HepG2 (cell line): ENCODE results near the gene NGEF. TPM values are rescaled to one million over a fixed set of nuclear protein-coding genes. Genes with fewer than 3 reads are reported as not detected.

Experiments
- ATAC-seq: fragments of 200-7000 bp; cut with Tn5 transposase; 3 replicates; pipeline ENCODE4 v1.9.1; 2020; ENCODE audit warnings: mild to moderate bottlenecking, moderate library complexity
- BruUV-seq: library from RNA; stranded (reverse); fragments of 400-500 nt; replicated peaks from 2 replicates; lab custom pipeline; 2021; lab: Mats Ljungman, UMichigan
- CTCF ChIA-PET: fragments of 300-600 bp; formaldehyde crosslinking; extraction: SDS; loops from one replicate; lab custom pipeline; 2021; ENCODE audit warnings: low total read pairs, inconsistent platforms, low intra/inter-chr PET ratio; lab: Yijun Ruan, JAX
- POLR2A ChIA-PET: fragments of 350-600 bp; sonication (Branson Sonifier 250); formaldehyde crosslinking; loops from one replicate; lab custom pipeline; 2020; ENCODE audit warnings: antibody characterized with exemption, inconsistent platforms; lab: Yijun Ruan, JAX
- DNase-seq: peaks from one replicate; pipeline ENCODE4 v3.0.0-alpha.2; 2015; ENCODE audit warnings: low spot score
- FAIRE-seq: peaks from 3 replicates; lab custom pipeline; 2011; peaks lifted over from hg19 to GRCh38; lab: Jason Lieb, UNC
- H2AFZ ChIP-seq: one replicate; pipeline ENCODE4 v1.6.1; 2011; ENCODE audit warnings: low read length, inconsistent platforms
- H3K27ac ChIP-seq: fragments of 300-600 bp; 3 replicates; pipeline ENCODE4 v1.8.0; 2011; ENCODE audit warnings: mixed run types, mild to moderate bottlenecking, mixed read lengths, low read length, inconsistent platforms; ENCODE audit not compliant: insufficient read depth; ENCODE audit errors: extremely low read length
- H3K27me3 ChIP-seq, 2 experiments: fragments of 200-600 bp in 1 of 2; 2 replicates in 1 of 2; 3 replicates in 1 of 2; pipeline versions ENCODE4 v1.6.0 to v1.8.0; 2011; ENCODE audit warnings: low read length in 2 of 2, mild to moderate bottlenecking in 2 of 2, moderate library complexity in 2 of 2, inconsistent platforms in 1 of 2; ENCODE audit not compliant: insufficient read depth in 2 of 2, control insufficient read depth in 1 of 2
- H3K36me3 ChIP-seq, 2 experiments: fragments of 200-600 bp in 1 of 2; replicated peaks in 1 of 2; 2 replicates in 1 of 2; 3 replicates in 1 of 2; pipeline versions ENCODE4 v1.5.1 to v1.8.0; 2011; ENCODE audit warnings: low read length in 2 of 2, inconsistent platforms in 1 of 2; ENCODE audit not compliant: insufficient read depth in 2 of 2, control insufficient read depth in 1 of 2
- H3K4me1 ChIP-seq: 2 replicates; pipeline ENCODE4 v1.5.1; 2012; ENCODE audit warnings: low read length, inconsistent platforms; ENCODE audit not compliant: insufficient read depth
- H3K4me2 ChIP-seq: 2 replicates; pipeline ENCODE4 v1.6.0; 2011; ENCODE audit warnings: low read depth, low read length, inconsistent platforms
- H3K4me3 ChIP-seq, 3 experiments: fragments of 200-600 bp in 1 of 3; sonication (generic), shearing (Covaris generic) in 1 of 3; replicated peaks in 1 of 3; 2 replicates each; pipeline ENCODE4 v1.5.1; 2011 to 2016; ENCODE audit warnings: low read length in 3 of 3, inconsistent platforms in 2 of 3, low read depth in 2 of 3, mild to moderate bottlenecking in 2 of 3, control low read depth in 1 of 3, mixed read lengths in 1 of 3; ENCODE audit not compliant: insufficient read depth in 1 of 3
- H3K79me2 ChIP-seq: one replicate; pipeline ENCODE4 v1.6.1; 2011; ENCODE audit warnings: low read length, inconsistent platforms; ENCODE audit not compliant: insufficient read depth
- H3K9ac ChIP-seq: 2 replicates; pipeline ENCODE4 v1.6.0; 2011; ENCODE audit warnings: mild to moderate bottlenecking, low read depth, low read length, inconsistent platforms; ENCODE audit not compliant: insufficient read depth
- H3K9me3 ChIP-seq: 2 replicates; pipeline ENCODE4 v1.5.1; 2012; ENCODE audit warnings: mild to moderate bottlenecking, low read length
- H4K20me1 ChIP-seq: 2 replicates; pipeline ENCODE4 v1.6.0; 2011; ENCODE audit warnings: inconsistent platforms, mild to moderate bottlenecking, low read length, moderate library complexity; ENCODE audit not compliant: insufficient read depth
- ATF3 ChIP-seq: sonication (generic); formaldehyde crosslinking; IDR thresholded peaks from 2 replicates; pipeline ENCODE4 v1.4.0; 2020; ENCODE audit warnings: missing genetic modification reagents
- ATF4 ChIP-seq, 2 experiments: fragments of 450-650 bp in 1 of 2; sonication (generic) in 1 of 2; formaldehyde crosslinking; IDR thresholded peaks; 2 replicates each; pipeline versions ENCODE4 v1.5.0 to v1.8.0; 2020 to 2022; ENCODE audit warnings: mild to moderate bottlenecking in 1 of 2, missing genetic modification reagents in 1 of 2
- CBX2 ChIP-seq, 2 experiments: fragments of 200-600 bp in 1 of 2; sonication (generic); formaldehyde crosslinking in 1 of 2; IDR thresholded peaks; 2 replicates each; pipeline versions ENCODE4 v1.7.0 to v1.8.1; 2018 to 2022; ENCODE audit warnings: low read depth in 2 of 2, low read length in 1 of 2, mild to moderate bottlenecking in 1 of 2, missing genetic modification reagents in 1 of 2
- DMAP1 ChIP-seq: IDR thresholded peaks from 2 replicates; pipeline ENCODE4 v1.6.1; 2016
- FOXK1 ChIP-seq: sonication (generic); formaldehyde crosslinking; IDR thresholded peaks from 2 replicates; pipeline ENCODE4 v1.4.0; 2020; ENCODE audit warnings: low read depth, missing genetic modification reagents, borderline replicate concordance
- IRF1 ChIP-seq: sonication (generic); formaldehyde crosslinking; IDR thresholded peaks from 2 replicates; pipeline ENCODE4 v1.4.0; 2020; ENCODE audit warnings: low read depth, mild to moderate bottlenecking, missing genetic modification reagents
- KLF13 ChIP-seq: sonication (generic); formaldehyde crosslinking; IDR thresholded peaks from 2 replicates; pipeline ENCODE4 v1.4.0; 2020; ENCODE audit warnings: mild to moderate bottlenecking, missing genetic modification reagents
- NPAS2 ChIP-seq: sonication (generic); formaldehyde crosslinking; IDR thresholded peaks from 2 replicates; pipeline ENCODE4 v1.8.0; 2022; ENCODE audit warnings: mild to moderate bottlenecking, missing genetic modification reagents, borderline replicate concordance
- TCF7L2 ChIP-seq: IDR thresholded peaks from 2 replicates; pipeline ENCODE4 v1.6.1; 2011; ENCODE audit warnings: mild to moderate bottlenecking, low read depth, low read length, moderate library complexity
- THYN1 ChIP-seq: sonication (generic); formaldehyde crosslinking; IDR thresholded peaks from 2 replicates; pipeline ENCODE4 v1.8.1; 2023; ENCODE audit warnings: low read depth, mild to moderate bottlenecking, moderate library complexity, missing genetic modification reagents, borderline replicate concordance
- TOPORS ChIP-seq: sonication (generic); formaldehyde crosslinking; IDR thresholded peaks from 2 replicates; pipeline ENCODE4 v1.8.0; 2023; ENCODE audit warnings: mild to moderate bottlenecking, missing genetic modification reagents
- TP53 ChIP-seq: sonication (generic); formaldehyde crosslinking; conservative IDR thresholded peaks from 2 replicates; pipeline ENCODE4 v1.4.0; 2020; ENCODE audit warnings: missing genetic modification reagents
- XRCC5 ChIP-seq: fragments of 200-400 bp; formaldehyde crosslinking; optimal IDR thresholded peaks from 2 replicates; pipeline ENCODE3; 2017; ENCODE audit warnings: mild to moderate bottlenecking, low read length
- YEATS2 ChIP-seq: sonication (generic); formaldehyde crosslinking; IDR thresholded peaks from 2 replicates; pipeline ENCODE4 v1.4.0; 2020; ENCODE audit warnings: missing genetic modification reagents, borderline replicate concordance
- ZBTB1 ChIP-seq: sonication (generic); formaldehyde crosslinking; IDR thresholded peaks from 2 replicates; pipeline ENCODE4 v1.4.0; 2020; ENCODE audit warnings: missing genetic modification reagents, borderline replicate concordance
- ZFP36L1 ChIP-seq: sonication (generic); formaldehyde crosslinking; IDR thresholded peaks from 2 replicates; pipeline ENCODE4 v1.8.0; 2022; ENCODE audit warnings: mild to moderate bottlenecking, missing genetic modification reagents, moderate library complexity
- ZMAT3 ChIP-seq: sonication (generic); formaldehyde crosslinking; conservative IDR thresholded peaks from 2 replicates; pipeline ENCODE4 v1.7.0; 2021; ENCODE audit warnings: missing genetic modification reagents
- ZNF768 ChIP-seq: sonication (generic); formaldehyde crosslinking; IDR thresholded peaks from 2 replicates; pipeline ENCODE4 v1.4.0; 2020; ENCODE audit warnings: missing genetic modification reagents
- WGBS: methylation state at CpG from one replicate; pipeline ENCODE4 v1.1.6; 2017; ENCODE audit warnings: low lambda C conversion rate; 5-methylcytosine and 5-hydroxymethylcytosine counted together
- in situ Hi-C: cut with HindIII; loops from 2 replicates; pipeline ENCODE4 v1.10.0; 2017; ENCODE audit warnings: low pct_unique_long_range_greater_than_20kb; ENCODE audit not compliant: extremely low pct_ligation_motif_present
- intact Hi-C: fragments of 100-400 bp; cut with micrococcal nuclease; formaldehyde crosslinking; loops from one replicate; pipeline ENCODE4 v1.10.0; 2022; ENCODE audit not compliant: unreplicated experiment
- polyA plus RNA-seq, 8 experiments: library from polyadenylated mRNA; depleted of rRNA in 3 of 8; stranded (reverse) in 7 of 8; unstranded in 1 of 8; fragments of >200 nt; fragmentation: Illumina TruSeq in 4 of 8; extraction: Trizol in 4 of 8; gene quantifications; 2 replicates each; pipeline versions ENCODE4 v1.2.1 to v1.2.3, GENCODE V29; 2011 to 2016; ENCODE audit warnings: low read depth in 4 of 8, missing spikeins in 1 of 8, mixed read lengths in 1 of 8; ENCODE audit not compliant: insufficient read depth in 1 of 8
- total RNA-seq, 5 experiments: library from RNA; depleted of rRNA; stranded (reverse); fragments of >200 nt; fragmentation: Illumina TruSeq; extraction: Trizol; gene quantifications; 2 replicates each; pipeline ENCODE4 v1.2.3, GENCODE V29; 2016; ENCODE audit warnings: low read depth in 1 of 5

Gene NGEF
- total and polyA plus RNA-seq, 2 of the 13 experiments (the other 11 are each of a cell fraction or from before 2014, with no cell fraction given): 14.4 to 36.9 TPM

- H3K79me2 ChIP-seq: peaks cover 7% of the 10 kb centered on the region
- TF ChIP-seq ZNF768 (peak; percentile 92), FOXK1 (CRISPR knock-in tag) (no peak), TCF7L2 (no peak)
- H2AFZ ChIP-seq: no peak overlapping the region
- FAIRE-seq (no peak), DNase-seq (no peak), ATAC-seq (no peak)
- no TSS peak for BruUV-seq
- POLR2A ChIA-PET: no interaction called here
- no peak overlapping the region for H3K9ac ChIP-seq
- H3K4me3 ChIP-seq: no peak overlapping the region
- H3K4me2 ChIP-seq: no peak overlapping the region
- WGBS: 97% methylated on average over 6 of the region's 6 CpGs
- no peaks in the 10 kb centered on the region for H3K27me3 ChIP-seq
- H3K36me3 ChIP-seq: peaks cover 0 to 7% of the 10 kb centered on the region in 2 experiments; a peak in 1 of 5 replicates
- H3K27ac ChIP-seq: no peak overlapping the region
- no peaks in the 10 kb centered on the region for H3K9me3 ChIP-seq
- in situ Hi-C loops: no loop called here
- CTCF ChIA-PET: no interaction called here
- no peaks in the 10 kb centered on the region for H4K20me1 ChIP-seq
- intact Hi-C loops: no loop called here
- H3K4me1 ChIP-seq: peaks cover 20% of the 10 kb centered on the region
These were observed 6.4 kb downstream of the NGEF start for GRCh38 chr2:233006648-233007047.

- FAIRE-seq (no peak), DNase-seq (no peak), ATAC-seq (no peak)
- H3K27me3 ChIP-seq: no peaks in the 10 kb centered on the region
- WGBS: 96% methylated on average over 6 of the region's 6 CpGs
- H2AFZ ChIP-seq: no peak overlapping the region
- no peak overlapping the region for H3K4me3 ChIP-seq
- no TSS peak for BruUV-seq
- ChIA-PET POLR2A (no interaction called here), CTCF (no interaction called here)
- peaks cover 0 to 7% of the 10 kb centered on the region in 2 experiments; a peak in 1 of 5 replicates for H3K36me3 ChIP-seq
- peaks cover 4% of the 10 kb centered on the region for H3K4me1 ChIP-seq
- no peak overlapping the region for H3K9ac ChIP-seq
- intact Hi-C loops (no loop called here), in situ Hi-C loops (no loop called here)
- H3K4me2 ChIP-seq: no peak overlapping the region
- no peaks in the 10 kb centered on the region for H4K20me1 ChIP-seq
- no peak overlapping the region for H3K27ac ChIP-seq
- no peaks in the 10 kb centered on the region for H3K79me2 ChIP-seq
- no peaks in the 10 kb centered on the region for H3K9me3 ChIP-seq
- TF ChIP-seq TP53 (CRISPR knock-in tag) (no peak), ATF4 (CRISPR knock-in tag; IDR thresholded peaks at IDR 0.05) (no peak), ATF3 (no peak), ZMAT3 (no peak), ZBTB1 (CRISPR knock-in tag) (no peak), IRF1 (CRISPR knock-in tag) (no peak), THYN1 (CRISPR knock-in tag) (no peak), DMAP1 (CRISPR knock-in tag) (no peak), CBX2 (IDR thresholded peaks at IDR 0.05; ENCODE audit: low read depth, low read length) (no peak), CBX2 (CRISPR knock-in tag; IDR thresholded peaks at IDR 0.05; ENCODE audit: low read depth) (no peak), XRCC5 (no peak), KLF13 (no peak), ZFP36L1 (CRISPR knock-in tag) (no peak), NPAS2 (CRISPR knock-in tag) (no peak), YEATS2 (CRISPR knock-in tag) (no peak), TOPORS (CRISPR knock-in tag) (no peak)
These were observed 8.0 kb downstream of the NGEF start for GRCh38 chr2:233005096-233005495.
